HL-60 (cell line): ENCODE data around the gene PRRG3.

ENCODE experiments used
- GABPA ChIP-seq: IDR thresholded peaks from 2 replicates; pipeline ENCODE4 v1.6.1; 2012; ENCODE audit warnings: low read depth
- POLR2AphosphoS5 ChIP-seq: IDR thresholded peaks from 2 replicates; pipeline ENCODE4 v1.6.1; 2012; ENCODE audit warnings: low read depth
- SPI1 ChIP-seq: IDR thresholded peaks from 2 replicates; pipeline ENCODE4 v1.6.1; 2012; ENCODE audit warnings: low read depth, mild to moderate bottlenecking, borderline replicate concordance
- TF ChIP-seq, protein P1 (sequence below): IDR thresholded peaks from one replicate; pipeline ENCODE4 v1.5.1; 2011; ENCODE audit warnings: low read length, control low read depth, inconsistent platforms; ENCODE audit not compliant: insufficient read depth
- TF ChIP-seq, protein P2 (sequence below): IDR thresholded peaks from 2 replicates; pipeline ENCODE4 v1.6.1; 2012; ENCODE audit warnings: low read depth; ENCODE audit not compliant: insufficient replicate concordance

DNA sequence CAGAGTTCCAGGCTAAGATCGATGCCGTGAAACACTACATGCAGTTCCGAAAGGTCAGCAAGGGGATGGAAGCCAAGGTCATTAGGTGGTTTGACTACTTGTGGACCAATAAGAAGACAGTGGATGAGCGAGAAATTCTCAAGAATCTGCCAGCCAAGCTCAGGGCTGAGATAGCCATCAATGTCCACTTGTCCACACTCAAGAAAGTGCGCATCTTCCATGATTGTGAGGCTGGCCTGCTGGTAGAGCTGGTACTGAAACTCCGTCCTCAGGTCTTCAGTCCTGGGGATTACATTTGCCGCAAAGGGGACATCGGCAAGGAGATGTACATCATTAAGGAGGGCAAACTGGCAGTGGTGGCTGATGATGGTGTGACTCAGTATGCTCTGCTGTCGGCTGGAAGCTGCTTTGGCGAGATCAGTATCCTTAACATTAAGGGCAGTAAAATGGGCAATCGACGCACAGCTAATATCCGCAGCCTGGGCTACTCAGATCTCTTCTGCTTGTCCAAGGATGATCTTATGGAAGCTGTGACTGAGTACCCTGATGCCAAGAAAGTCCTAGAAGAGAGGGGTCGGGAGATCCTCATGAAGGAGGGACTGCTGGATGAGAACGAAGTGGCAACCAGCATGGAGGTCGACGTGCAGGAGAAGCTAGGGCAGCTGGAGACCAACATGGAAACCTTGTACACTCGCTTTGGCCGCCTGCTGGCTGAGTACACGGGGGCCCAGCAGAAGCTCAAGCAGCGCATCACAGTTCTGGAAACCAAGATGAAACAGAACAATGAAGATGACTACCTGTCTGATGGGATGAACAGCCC, 48.6 kb downstream of the PRRG3 start:
- TF ChIP-seq, protein P1, sequence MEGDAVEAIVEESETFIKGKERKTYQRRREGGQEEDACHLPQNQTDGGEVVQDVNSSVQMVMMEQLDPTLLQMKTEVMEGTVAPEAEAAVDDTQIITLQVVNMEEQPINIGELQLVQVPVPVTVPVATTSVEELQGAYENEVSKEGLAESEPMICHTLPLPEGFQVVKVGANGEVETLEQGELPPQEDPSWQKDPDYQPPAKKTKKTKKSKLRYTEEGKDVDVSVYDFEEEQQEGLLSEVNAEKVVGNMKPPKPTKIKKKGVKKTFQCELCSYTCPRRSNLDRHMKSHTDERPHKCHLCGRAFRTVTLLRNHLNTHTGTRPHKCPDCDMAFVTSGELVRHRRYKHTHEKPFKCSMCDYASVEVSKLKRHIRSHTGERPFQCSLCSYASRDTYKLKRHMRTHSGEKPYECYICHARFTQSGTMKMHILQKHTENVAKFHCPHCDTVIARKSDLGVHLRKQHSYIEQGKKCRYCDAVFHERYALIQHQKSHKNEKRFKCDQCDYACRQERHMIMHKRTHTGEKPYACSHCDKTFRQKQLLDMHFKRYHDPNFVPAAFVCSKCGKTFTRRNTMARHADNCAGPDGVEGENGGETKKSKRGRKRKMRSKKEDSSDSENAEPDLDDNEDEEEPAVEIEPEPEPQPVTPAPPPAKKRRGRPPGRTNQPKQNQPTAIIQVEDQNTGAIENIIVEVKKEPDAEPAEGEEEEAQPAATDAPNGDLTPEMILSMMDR, result no peak
- TF ChIP-seq, protein P2, sequence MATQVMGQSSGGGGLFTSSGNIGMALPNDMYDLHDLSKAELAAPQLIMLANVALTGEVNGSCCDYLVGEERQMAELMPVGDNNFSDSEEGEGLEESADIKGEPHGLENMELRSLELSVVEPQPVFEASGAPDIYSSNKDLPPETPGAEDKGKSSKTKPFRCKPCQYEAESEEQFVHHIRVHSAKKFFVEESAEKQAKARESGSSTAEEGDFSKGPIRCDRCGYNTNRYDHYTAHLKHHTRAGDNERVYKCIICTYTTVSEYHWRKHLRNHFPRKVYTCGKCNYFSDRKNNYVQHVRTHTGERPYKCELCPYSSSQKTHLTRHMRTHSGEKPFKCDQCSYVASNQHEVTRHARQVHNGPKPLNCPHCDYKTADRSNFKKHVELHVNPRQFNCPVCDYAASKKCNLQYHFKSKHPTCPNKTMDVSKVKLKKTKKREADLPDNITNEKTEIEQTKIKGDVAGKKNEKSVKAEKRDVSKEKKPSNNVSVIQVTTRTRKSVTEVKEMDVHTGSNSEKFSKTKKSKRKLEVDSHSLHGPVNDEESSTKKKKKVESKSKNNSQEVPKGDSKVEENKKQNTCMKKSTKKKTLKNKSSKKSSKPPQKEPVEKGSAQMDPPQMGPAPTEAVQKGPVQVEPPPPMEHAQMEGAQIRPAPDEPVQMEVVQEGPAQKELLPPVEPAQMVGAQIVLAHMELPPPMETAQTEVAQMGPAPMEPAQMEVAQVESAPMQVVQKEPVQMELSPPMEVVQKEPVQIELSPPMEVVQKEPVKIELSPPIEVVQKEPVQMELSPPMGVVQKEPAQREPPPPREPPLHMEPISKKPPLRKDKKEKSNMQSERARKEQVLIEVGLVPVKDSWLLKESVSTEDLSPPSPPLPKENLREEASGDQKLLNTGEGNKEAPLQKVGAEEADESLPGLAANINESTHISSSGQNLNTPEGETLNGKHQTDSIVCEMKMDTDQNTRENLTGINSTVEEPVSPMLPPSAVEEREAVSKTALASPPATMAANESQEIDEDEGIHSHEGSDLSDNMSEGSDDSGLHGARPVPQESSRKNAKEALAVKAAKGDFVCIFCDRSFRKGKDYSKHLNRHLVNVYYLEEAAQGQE, result no peak
- TF ChIP-seq POLR2AphosphoS5 (no peak), SPI1 (no peak), GABPA (no peak)
